D341Med (cell line): ENCODE measurements around the gene CTTNBP2.

Experiments
- DNase-seq: peaks from one replicate; pipeline ENCODE4 v3.0.0; 2012; ENCODE audit warnings: low spot score

Gene CTTNBP2, protein sequence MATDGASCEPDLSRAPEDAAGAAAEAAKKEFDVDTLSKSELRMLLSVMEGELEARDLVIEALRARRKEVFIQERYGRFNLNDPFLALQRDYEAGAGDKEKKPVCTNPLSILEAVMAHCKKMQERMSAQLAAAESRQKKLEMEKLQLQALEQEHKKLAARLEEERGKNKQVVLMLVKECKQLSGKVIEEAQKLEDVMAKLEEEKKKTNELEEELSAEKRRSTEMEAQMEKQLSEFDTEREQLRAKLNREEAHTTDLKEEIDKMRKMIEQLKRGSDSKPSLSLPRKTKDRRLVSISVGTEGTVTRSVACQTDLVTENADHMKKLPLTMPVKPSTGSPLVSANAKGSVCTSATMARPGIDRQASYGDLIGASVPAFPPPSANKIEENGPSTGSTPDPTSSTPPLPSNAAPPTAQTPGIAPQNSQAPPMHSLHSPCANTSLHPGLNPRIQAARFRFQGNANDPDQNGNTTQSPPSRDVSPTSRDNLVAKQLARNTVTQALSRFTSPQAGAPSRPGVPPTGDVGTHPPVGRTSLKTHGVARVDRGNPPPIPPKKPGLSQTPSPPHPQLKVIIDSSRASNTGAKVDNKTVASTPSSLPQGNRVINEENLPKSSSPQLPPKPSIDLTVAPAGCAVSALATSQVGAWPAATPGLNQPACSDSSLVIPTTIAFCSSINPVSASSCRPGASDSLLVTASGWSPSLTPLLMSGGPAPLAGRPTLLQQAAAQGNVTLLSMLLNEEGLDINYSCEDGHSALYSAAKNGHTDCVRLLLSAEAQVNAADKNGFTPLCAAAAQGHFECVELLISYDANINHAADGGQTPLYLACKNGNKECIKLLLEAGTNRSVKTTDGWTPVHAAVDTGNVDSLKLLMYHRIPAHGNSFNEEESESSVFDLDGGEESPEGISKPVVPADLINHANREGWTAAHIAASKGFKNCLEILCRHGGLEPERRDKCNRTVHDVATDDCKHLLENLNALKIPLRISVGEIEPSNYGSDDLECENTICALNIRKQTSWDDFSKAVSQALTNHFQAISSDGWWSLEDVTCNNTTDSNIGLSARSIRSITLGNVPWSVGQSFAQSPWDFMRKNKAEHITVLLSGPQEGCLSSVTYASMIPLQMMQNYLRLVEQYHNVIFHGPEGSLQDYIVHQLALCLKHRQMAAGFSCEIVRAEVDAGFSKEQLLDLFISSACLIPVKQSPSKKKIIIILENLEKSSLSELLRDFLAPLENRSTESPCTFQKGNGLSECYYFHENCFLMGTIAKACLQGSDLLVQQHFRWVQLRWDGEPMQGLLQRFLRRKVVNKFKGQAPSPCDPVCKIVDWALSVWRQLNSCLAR (N-terminal part only)

DNA sequence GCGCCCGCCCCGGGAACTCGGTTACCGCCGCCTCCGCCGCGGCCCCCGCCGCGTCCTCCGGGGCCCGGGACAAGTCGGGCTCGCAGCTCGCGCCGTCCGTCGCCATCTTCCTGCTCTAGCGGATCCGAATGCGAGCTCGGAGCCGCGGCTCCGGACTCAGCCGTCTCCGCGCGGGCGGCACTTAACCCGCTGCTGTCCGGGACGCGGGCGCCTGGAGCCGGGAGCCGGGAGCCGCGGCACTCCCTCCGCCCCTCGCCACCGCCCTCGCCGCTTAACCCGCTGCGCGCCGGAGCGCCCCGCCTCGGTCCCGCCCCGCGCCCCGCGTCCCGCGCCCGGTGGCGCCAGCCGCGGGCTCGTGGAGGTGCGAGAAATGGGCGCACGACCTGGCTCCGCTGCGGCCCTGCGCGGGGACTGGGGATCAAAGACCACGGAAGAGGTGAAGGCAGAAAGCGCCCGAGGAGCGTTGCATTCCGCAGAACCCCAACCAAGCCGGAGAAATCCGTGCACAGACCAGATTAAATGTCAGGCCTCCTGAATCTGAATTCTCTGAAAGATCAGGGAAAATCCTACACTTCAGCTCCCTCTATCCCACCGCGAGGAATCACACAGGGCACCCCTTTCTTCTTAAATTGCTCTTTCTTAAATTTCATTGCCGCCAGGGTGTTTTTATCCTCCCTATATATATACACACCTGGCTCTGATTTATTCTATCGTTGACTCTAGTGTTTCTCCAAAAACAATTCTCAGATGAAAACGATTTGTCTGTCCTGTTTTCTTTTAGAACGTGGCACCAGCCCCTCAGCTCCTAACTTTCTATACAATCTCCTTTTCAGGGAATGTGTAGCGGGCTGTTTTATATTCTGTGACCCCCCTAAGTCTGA, at the start of gene CTTNBP2:
Gene CTTNBP2 (minus strand): TSS at position 132 of the 881 bp plus-strand sequence. CDS start 26 bp downstream, at position 106.
- DNase-seq: peak; percentile 73

DNA sequence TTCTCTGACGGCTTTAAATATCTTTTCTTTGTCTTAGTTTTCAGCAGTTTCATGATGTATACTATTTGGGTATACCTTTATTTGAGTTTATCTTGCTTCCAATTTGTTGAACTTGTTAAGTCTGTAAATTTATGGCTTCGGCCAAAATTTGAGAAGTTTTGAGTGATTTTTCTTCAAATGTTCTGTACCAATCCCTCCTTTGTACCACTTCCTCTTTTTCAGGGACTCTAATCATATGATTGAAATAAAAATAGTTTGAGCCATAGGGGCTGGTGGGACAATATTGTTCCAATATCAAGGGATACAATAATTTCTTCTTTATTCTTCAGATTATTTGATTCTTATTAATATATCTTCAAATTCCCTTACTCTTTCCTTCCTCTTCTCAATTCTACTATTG, 43.1 kb upstream of the CTTNBP2 start:
- no peak for DNase-seq

DNA sequence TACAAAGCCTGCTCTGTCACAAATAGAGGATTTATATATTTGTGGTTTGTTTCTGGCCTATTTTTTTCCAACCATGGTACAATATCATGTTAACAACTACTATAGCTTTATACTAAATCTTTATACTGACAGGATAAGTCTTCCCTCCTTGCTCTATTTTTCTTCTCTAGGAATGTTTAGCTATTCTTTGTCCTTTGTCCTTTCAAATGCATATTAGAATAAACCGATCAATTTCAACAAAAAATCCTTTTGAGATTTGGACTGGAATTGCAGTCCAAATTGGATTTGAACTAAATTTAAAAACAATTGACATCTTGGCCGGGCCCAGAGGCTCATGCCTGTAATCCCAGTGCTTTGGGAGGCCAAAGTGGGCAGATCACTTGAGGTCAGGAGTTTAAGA, 39.2 kb upstream of the CTTNBP2 start:
- DNase-seq: no peak

DNA sequence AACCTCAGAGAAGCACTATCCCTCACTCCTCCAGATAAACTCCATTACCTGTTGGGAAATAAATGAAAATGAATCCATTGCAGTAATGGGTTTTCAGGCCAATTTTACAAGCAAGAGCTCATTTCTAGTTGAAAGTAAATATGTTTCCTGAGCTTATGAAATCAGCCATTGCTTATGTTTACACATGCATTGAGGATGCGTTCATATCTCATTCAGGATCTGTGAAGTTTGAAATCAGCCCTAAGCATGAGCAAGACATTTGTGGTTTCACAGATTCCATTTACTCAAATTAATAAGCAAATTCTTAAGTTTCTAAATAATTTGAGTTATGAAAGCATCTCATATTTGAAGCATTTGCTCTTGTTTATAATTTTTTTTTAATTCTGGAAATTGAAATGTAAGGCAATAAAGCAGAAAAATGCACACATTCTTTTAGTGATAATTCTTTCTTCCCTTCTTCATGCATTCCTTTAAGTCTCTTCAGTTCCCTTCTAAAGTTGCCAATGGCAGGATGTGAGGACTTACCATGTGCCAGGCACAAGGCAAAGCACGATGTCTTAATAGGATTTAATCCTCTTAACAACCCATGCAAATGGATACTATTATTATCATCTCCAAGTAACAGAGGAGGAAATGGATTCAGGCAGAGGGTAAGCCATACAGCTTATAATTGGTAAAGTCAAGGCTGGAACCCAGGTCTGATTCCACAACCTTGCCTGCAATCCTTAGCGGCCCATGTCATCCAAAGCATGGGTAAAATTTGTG, 35.0 kb upstream of the CTTNBP2 start:
- DNase-seq: no peak

DNA sequence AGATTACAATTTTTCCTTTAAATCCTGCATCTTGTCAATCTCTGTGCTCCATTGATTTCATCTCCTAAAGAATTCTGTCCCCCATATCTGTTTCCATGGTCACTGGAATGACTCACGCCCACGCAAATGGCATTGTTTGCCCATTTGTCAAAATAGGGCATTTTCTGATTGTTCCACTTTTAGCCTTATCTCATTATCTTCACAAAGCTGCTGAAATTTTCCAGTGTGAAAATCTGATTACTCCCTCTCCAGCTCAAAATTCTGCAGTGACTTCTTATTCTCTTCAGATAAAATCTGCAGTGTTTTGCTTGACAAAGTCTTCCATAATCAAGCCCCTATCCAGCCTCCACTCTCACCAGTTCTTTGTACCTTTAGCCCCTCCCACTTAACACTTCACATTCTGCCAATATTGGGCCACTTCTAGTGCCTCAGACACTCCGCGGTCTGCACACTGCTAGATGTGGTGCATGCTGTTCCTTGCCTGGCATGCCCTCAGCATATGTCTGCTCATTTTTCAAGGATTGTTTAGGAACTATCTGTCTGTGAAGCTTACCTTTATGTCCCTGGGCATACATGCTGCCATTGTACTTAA, 33.9 kb upstream of the CTTNBP2 start:
- DNase-seq: no peak

DNA sequence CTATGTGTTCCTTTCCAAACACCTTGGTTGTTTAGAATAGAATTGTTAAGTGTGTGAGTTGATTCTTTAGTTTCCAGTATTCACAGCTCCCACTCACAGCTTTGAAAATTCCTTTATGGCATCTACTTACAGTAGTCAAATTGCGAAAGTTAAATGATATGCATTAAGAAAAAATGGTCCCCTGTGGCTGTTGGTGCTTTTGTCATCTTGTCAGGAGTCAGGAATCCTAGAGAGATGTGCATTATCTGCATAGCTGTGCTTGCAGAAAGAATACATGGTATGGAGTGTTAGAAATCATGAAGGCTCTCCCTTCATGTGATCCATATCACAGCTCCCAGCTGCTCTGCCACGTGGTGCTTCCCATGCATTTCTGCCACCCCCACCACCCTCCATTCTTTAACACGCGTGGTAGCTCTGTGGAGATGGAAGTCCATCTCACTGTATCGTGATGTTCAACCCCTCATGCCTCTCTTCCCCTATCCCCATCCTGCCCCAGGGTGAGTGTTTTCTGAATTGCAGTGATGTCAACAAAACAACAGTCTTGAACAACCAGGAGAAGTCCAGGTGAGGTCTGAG, 29.2 kb upstream of the CTTNBP2 start:
- DNase-seq: no peak

DNA sequence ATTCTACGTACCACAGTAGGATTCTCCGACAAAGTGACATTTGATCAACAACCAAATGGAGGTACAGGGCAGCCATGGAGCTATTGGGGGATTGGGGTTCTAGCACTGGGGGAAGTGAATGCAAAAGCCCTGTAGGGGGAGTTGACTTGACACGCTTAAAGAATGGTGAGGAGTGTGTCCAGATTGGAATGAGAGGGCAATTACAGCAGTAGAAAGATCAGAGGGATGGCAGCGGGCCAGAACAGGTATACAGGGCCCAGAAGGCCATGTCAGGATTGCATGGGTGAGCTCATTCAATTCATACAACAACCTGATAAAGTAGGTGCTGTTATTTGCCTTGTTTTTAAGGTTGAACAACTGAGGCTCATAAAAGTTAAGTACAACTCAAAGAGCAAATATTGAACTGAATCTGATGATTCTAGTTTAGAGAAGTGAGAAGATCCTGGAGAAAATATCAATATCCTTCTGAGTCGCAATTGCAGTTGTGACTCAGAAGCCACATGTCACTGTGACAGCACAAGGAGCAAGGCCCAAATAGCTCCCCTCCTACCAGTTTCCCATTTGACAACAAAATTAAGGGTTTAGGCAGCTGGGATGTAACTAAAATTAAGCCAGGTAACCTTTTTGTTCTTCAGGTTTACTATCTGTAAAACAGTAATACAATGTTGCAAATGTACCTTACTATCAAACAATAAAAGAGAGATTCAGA, 28.0 kb upstream of the CTTNBP2 start:
- DNase-seq: no peak

DNA sequence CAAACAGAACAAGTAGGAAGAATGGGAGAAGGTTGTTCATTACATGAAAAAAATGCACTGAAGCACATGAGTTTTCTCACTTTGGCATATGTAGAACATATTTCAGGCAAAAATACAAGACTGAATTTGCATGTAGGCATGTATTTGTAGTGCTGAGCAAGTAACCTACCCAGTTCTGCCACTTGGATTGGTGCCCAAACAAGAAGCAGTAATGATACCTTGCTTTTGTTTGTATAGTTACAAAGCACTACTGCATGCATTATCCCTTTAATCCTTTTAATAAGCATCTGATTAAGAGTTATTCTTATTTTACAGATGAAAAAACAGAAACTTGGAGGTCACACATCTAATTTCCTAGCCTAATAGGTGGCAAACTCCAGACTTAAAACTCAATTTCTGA, 23.1 kb upstream of the CTTNBP2 start:
- DNase-seq: no peak

DNA sequence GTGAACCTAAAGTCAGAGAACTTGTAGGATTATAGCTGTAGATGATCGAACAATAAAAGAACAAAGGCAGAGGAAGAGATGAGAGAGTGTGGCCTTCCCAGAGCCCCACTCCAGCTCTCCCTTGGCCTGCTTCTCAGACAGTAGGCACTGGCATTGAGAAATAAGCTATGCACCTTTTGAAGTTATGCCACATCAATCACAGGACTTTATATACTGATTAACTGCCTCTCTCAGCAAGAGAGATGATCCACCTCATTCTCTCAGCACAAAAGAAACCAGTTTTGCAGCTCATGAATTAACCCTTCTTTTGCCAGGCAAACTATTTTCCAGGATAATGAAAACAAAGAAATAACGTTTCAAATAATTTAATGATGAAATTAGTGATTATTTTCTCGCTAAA, 22.0 kb upstream of the CTTNBP2 start:
- DNase-seq: no peak

DNA sequence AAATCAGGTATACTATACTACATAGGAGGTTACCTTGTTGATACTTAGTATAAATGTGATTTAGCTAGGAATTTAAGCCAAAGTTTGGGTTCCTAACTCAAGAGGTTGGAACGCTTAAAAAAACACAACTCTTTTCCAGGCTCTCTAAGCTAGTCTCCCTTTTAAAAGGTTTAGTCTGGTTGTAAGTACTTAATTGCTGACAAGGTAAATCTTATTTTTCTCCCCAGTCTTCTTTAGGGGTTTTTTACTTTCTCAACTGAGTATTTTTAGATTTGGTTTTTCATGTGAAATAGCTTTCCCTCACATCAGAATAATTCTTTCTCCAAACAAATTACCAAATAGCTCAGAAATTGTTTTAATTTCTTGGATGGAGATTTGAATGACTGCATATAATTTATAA, 20.8 kb upstream of the CTTNBP2 start:
- no peak for DNase-seq

DNA sequence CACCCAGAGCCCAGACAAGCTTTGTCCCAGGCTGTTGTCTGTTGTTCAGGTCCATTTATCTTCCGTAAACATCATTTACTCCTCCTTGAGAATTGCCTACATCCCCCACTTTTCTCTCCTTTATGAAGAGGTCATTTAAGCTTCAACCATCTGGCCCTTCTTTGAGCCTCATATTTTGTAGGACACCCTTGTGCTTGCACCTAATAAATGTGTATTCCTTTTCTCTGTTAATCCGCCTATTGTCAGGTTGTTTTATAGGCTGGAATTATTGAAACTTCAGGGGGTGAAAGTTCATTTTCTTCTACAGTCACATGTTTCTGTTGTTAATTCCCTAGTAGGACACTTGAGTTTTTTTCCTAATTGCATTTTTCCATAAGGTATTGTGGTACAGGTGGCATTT, 19.6 kb upstream of the CTTNBP2 start:
- no peak for DNase-seq

DNA sequence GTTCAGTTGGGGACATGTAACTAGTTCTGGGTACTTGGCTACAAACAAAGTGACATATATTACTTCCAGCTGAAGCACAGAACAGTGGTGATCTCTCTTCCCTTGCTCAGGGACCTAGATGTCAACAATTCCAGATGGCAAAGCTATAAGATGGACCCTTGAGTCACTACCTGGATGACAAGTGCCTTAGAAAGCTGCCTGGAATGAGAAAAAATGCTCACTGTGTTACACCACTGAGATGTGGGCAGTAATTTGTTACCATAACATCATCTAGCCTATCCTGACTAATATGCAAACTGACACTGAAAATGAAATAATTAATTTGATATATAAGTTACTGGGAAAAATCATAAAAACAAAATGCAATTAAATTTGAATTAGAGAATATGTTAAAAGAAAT, 16.4 kb upstream of the CTTNBP2 start:
- DNase-seq: no peak

DNA sequence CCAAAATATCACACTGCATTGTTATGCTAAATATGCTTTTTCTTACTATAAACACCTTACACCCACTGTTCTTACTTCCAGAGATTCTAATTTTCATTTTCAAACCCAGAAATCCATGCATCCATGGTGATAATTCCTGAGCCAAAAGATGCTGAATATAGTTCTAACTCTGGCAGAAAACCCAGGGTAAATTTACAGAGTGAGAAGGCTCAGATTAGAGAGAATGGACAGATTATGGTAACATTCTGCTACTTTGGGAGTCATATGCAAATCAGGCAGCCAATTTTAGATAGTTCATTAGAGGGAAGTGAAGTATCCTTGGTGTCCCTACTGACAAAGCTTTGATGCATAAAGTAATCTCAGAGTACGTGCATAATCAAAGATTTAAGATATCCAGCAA, 15.4 kb upstream of the CTTNBP2 start:
- no peak for DNase-seq

DNA sequence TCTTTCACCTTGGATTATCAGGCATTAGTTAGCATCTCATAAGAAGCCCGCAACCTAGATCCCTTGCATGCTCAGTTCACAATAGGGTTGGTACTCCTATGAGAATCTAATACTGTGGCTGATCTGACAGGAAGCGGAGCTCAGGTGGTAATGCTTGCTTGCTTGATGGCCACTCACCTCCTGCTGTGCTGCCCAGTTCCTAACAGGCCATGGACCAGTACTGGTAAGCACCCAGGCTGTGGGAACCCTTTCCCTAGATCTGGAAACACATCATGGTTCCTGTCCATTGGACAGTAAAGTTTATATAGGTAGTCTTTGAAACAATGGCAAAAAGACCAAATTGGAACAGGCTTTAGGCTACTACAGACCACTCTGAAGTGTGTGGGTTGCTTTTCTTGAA, 9.4 kb upstream of the CTTNBP2 start:
- no peak for DNase-seq

DNA sequence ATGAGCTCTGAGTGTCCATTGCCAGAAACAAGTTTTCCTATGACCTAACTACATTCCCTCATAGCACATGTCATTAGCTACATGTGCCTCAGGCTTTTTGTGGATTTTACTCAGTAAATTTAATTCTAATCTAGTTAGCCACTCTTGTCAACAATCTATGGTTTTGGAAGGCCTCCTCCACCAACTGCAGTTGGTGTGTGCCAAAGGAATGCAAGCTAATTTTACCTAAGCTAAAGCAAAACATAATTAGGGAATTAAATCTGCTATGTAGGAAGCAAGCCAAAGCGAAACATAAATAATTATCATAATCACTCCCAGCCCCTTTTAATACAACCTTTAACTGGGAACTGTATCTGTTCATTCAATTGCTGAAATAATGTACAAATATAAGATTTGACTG, 3.5 kb upstream of the CTTNBP2 start:
- DNase-seq: no peak

DNA sequence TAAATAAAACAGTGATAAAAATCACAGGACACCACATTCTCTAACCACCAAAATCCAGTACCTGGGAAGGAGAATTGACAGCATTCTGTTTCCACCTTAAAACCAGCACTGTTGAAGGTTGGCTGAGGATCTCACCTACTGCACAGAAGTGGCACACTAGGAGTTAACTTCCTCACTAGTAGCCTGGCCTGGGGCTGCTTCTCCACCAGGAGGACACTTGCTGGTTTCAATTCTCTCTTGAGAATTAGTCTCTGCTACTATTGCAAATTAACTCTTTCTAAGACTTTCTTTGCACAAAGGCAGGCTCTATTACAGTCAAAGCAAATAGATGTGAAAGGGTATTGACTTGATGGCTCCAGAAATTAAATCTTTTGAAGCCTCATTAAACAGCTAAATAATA, 2.3 kb upstream of the CTTNBP2 start:
- DNase-seq: no peak

DNA sequence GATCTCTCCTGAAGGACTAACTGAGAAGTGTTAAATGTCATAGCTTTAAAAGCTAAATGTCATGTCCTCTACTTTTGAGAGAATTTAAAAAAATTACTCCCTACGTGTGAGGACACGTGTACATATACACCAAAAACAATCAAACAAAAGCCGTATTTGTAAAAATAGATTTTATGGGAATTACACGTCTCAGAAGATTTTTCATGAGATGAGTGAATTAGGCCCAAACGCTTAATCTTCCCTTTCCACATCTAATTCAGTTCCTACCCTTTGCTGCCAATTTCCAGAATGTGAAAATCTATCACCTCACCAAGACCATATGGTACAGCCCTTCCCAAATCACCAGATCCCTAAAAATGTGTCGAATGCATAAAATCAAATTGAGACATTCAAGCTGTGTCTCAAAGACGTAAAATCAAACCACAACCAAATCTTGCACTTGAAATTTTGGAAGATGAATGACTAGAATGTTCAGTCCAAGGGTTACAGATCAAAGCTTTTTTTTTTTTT, 1.0 kb upstream of the CTTNBP2 start:
- no peak for DNase-seq

DNA sequence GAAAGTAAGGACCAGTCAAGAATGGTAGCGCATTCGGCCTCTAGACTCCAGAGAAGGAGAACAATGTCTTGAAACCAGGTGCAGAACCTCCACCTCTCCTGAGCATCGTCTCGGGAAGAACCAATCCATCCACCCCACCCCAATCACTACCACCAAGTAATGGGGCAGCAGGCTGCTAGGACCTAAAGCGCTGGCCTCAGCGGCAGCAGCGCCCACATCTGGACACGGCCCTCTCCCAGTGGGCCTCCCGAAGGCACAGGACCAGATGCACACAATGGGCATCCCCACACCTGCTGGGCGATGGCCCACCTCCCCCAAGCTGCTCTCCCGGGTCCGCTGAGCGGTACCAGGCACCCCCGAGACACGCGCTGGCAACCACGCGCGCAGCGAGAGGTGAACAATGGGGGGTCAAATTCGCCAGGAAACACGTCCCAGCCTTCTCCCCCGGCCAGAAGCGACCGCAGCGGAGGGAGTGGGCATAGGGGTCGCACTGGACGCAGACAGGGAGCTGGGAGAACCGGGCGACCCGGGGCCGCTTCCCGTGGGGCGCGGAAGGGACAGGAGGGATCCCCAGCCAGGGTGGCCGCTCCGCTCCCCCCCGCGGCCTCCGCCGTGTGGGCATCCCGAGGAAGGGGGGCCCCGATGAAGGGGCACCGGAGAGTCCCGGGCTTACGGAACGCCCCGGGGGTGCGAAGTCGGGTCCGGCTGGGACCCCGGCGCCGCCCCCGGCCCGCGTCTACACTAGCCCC, 506 bp downstream of the CTTNBP2 start:
- peak; percentile 29 for DNase-seq
